ENCODE results near the gene SLC5A11.

DNA sequence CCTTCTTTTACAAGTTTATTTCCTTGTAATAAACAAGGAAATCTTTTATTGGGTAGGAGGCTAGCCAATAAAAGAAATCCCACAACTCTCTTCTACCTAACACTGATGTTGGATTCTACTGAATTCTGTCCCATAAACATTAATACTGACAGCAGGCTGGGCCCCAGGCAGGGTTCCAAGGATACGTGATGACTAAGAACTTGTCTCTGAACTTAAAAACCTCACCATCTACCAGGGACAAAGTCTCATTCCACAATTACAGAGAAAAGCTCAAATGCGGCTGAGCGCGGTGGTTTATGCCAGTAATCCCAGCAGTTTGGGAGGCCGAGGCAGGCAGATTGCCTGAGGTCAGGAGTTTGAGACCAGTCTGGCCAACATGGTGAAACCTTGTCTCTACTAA, 104.5 kb downstream of the SLC5A11 start:
- TF ChIP-seq CTCF (IDR thresholded peaks at IDR 0.05): no peak
- TF ChIP-seq POLR2AphosphoS5 (IDR thresholded peaks at IDR 0.05): no peak
